Measurements from ENCODE around the gene UNC119. TPM values are rescaled to one million over a fixed set of nuclear protein-coding genes. Genes with fewer than 3 reads are reported as not detected.

UNC119 gene
- total and polyA plus RNA-seq, 2 of the 13 experiments (the other 11 are each of a cell fraction or from before 2014, with no cell fraction given), result 10.4 to 63.1 TPM

DNA sequence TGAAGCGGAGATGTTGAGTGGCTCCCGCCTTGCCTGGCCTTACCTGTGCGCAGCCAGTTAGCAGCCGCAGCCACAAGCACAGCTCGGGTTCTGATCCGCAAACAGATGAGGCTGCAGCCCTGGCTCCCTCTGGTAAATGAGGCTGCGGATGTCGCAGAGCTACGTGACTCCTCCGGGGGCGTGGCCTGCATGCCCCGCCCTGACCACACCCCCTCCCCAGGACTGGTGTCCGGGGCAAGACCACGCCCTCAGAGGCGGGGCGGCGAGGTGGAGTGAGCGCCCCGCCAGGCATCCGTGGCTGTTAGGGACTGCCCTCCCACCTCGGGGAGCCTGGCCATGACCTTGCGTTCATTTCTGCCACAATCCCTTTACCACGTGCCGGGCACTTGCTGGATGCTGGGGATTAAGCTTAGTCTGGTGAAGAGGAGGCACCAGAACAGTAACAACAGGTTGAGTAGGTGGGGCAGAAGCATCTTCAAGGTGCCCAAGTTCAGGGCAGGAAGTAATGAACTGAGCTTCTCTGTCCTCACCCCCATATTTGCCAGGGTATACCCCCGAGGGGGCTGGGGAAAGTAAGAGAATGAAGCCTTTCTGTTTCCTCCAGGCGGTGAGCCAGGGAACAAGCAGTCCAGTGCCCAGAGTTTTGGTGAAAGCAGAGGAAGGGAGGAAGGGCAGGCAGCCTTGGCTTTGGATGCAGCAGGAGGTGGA is 24.5 kb upstream of the UNC119 start, which contains the start of gene ALDOC (continued):
- TF ChIP-seq ZNF547 (CRISPR knock-in tag; IDR thresholded peaks at IDR 0.05), result no peak
- TF ChIP-seq, protein P1, sequence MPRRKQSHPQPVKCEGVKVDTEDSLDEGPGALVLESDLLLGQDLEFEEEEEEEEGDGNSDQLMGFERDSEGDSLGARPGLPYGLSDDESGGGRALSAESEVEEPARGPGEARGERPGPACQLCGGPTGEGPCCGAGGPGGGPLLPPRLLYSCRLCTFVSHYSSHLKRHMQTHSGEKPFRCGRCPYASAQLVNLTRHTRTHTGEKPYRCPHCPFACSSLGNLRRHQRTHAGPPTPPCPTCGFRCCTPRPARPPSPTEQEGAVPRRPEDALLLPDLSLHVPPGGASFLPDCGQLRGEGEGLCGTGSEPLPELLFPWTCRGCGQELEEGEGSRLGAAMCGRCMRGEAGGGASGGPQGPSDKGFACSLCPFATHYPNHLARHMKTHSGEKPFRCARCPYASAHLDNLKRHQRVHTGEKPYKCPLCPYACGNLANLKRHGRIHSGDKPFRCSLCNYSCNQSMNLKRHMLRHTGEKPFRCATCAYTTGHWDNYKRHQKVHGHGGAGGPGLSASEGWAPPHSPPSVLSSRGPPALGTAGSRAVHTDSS (CRISPR knock-in tag; conservative IDR thresholded peaks at IDR 0.05), result no peak
- no peak for TF ChIP-seq ZNF780A (CRISPR knock-in tag; IDR thresholded peaks at IDR 0.05)
- TF ChIP-seq ZNF205 (CRISPR knock-in tag; IDR thresholded peaks at IDR 0.05), result peak; percentile 95
- TF ChIP-seq PHB2 (IDR thresholded peaks at IDR 0.05; ENCODE audit: partially characterized antibody), result no peak
- no peak for TF ChIP-seq KAT2B (IDR thresholded peaks at IDR 0.05; ENCODE audit: borderline replicate concordance, low read depth, low read length)
- no peak for TF ChIP-seq ETV6 (CRISPR knock-in tag; conservative IDR thresholded peaks at IDR 0.05)
- no peak for TF ChIP-seq ATAD3A (CRISPR knock-in tag; IDR thresholded peaks at IDR 0.05)
- TF ChIP-seq KDM2A (CRISPR knock-in tag; IDR thresholded peaks at IDR 0.05; ENCODE audit: borderline replicate concordance, low read depth), result peak; percentile 77; the same call in 1 of the 2 replicates
- TF ChIP-seq ZNF567 (CRISPR knock-in tag; IDR thresholded peaks at IDR 0.05; ENCODE audit: borderline replicate concordance), result no peak
- no peak for TF ChIP-seq PRMT3 (CRISPR knock-in tag; IDR thresholded peaks at IDR 0.05; ENCODE audit: borderline replicate concordance, low read depth)
- no peak for TF ChIP-seq ZNF17 (CRISPR knock-in tag; IDR thresholded peaks at IDR 0.05)
- TF ChIP-seq ZBTB38 (CRISPR knock-in tag; IDR thresholded peaks at IDR 0.05), result peak; percentile 78; the same call in 1 of the 2 replicates
- TF ChIP-seq ZFP62 (CRISPR knock-in tag; IDR thresholded peaks at IDR 0.05), result no peak
- peak; percentile 20 for TF ChIP-seq XRCC5 (optimal IDR thresholded peaks at IDR 0.05; ENCODE audit: low read length)
- TF ChIP-seq ZNF484 (CRISPR knock-in tag; IDR thresholded peaks at IDR 0.05; ENCODE audit: borderline replicate concordance, low read depth), result no peak
- no peak for TF ChIP-seq ZNF598 (CRISPR knock-in tag; IDR thresholded peaks at IDR 0.05; ENCODE audit: borderline replicate concordance)
- TF ChIP-seq, protein P2, sequence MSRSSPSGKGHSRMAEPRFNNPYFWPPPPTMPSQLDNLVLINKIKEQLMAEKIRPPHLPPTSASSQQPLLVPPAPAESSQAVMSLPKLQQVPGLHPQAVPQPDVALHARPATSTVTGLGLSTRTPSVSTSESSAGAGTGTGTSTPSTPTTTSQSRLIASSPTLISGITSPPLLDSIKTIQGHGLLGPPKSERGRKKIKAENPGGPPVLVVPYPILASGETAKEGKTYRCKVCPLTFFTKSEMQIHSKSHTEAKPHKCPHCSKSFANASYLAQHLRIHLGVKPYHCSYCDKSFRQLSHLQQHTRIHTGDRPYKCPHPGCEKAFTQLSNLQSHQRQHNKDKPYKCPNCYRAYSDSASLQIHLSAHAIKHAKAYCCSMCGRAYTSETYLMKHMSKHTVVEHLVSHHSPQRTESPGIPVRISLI (CRISPR knock-in tag; IDR thresholded peaks at IDR 0.05; ENCODE audit: borderline replicate concordance), result no peak
- TF ChIP-seq, protein P3, sequence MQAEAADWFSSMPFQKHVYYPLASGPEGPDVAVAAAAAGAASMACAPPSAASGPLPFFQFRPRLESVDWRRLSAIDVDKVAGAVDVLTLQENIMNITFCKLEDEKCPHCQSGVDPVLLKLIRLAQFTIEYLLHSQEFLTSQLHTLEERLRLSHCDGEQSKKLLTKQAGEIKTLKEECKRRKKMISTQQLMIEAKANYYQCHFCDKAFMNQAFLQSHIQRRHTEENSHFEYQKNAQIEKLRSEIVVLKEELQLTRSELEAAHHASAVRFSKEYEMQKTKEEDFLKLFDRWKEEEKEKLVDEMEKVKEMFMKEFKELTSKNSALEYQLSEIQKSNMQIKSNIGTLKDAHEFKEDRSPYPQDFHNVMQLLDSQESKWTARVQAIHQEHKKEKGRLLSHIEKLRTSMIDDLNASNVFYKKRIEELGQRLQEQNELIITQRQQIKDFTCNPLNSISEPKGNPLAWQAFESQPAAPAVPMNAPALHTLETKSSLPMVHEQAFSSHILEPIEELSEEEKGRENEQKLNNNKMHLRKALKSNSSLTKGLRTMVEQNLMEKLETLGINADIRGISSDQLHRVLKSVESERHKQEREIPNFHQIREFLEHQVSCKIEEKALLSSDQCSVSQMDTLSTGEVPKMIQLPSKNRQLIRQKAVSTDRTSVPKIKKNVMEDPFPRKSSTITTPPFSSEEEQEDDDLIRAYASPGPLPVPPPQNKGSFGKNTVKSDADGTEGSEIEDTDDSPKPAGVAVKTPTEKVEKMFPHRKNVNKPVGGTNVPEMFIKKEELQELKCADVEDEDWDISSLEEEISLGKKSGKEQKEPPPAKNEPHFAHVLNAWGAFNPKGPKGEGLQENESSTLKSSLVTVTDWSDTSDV (CRISPR knock-in tag; IDR thresholded peaks at IDR 0.05), result no peak
- TF ChIP-seq, protein P4, sequence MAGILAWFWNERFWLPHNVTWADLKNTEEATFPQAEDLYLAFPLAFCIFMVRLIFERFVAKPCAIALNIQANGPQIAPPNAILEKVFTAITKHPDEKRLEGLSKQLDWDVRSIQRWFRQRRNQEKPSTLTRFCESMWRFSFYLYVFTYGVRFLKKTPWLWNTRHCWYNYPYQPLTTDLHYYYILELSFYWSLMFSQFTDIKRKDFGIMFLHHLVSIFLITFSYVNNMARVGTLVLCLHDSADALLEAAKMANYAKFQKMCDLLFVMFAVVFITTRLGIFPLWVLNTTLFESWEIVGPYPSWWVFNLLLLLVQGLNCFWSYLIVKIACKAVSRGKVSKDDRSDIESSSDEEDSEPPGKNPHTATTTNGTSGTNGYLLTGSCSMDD (CRISPR knock-in tag; IDR thresholded peaks at IDR 0.05), result no peak
- TF ChIP-seq KDM4B (CRISPR knock-in tag; IDR thresholded peaks at IDR 0.05), result no peak
- TF ChIP-seq, protein P5, sequence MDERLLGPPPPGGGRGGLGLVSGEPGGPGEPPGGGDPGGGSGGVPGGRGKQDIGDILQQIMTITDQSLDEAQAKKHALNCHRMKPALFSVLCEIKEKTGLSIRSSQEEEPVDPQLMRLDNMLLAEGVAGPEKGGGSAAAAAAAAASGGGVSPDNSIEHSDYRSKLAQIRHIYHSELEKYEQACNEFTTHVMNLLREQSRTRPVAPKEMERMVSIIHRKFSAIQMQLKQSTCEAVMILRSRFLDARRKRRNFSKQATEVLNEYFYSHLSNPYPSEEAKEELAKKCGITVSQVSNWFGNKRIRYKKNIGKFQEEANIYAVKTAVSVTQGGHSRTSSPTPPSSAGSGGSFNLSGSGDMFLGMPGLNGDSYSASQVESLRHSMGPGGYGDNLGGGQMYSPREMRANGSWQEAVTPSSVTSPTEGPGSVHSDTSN (CRISPR knock-in tag; IDR thresholded peaks at IDR 0.05), result no peak
- no peak for TF ChIP-seq NCOA5 (CRISPR knock-in tag; IDR thresholded peaks at IDR 0.05)
- TF ChIP-seq MATR3 (CRISPR knock-in tag; IDR thresholded peaks at IDR 0.05), result no peak
